NCI-H510A (cell line): ENCODE results near the gene GRPEL1.
"Not testable (repeated sequence)": the region's sequence is repeated elsewhere in the genome, so short reads cannot be mapped to it uniquely, and the experiment has no call there.

ENCODE experiments used
- DNase-seq: peaks from one replicate; lab custom pipeline; 2025; lab: John Stamatoyannopoulos, UW

Gene GRPEL1

GRCh38 chr4:7092026-7092425, 24.2 kb upstream of the GRPEL1 start:
- no peak for DNase-seq

- no peak for DNase-seq
These were observed 21.5 kb upstream of the GRPEL1 start for GRCh38 chr4:7089213-7089986.

GRCh38 chr4:7087036-7087435, 19.2 kb upstream of the GRPEL1 start:
- no peak for DNase-seq

- no peak for DNase-seq
These were observed 18.5 kb upstream of the GRPEL1 start for GRCh38 chr4:7086384-7086783.

GRCh38 chr4:7084564-7084961, 16.7 kb upstream of the GRPEL1 start:
- DNase-seq, result not testable (repeated sequence)

DNA sequence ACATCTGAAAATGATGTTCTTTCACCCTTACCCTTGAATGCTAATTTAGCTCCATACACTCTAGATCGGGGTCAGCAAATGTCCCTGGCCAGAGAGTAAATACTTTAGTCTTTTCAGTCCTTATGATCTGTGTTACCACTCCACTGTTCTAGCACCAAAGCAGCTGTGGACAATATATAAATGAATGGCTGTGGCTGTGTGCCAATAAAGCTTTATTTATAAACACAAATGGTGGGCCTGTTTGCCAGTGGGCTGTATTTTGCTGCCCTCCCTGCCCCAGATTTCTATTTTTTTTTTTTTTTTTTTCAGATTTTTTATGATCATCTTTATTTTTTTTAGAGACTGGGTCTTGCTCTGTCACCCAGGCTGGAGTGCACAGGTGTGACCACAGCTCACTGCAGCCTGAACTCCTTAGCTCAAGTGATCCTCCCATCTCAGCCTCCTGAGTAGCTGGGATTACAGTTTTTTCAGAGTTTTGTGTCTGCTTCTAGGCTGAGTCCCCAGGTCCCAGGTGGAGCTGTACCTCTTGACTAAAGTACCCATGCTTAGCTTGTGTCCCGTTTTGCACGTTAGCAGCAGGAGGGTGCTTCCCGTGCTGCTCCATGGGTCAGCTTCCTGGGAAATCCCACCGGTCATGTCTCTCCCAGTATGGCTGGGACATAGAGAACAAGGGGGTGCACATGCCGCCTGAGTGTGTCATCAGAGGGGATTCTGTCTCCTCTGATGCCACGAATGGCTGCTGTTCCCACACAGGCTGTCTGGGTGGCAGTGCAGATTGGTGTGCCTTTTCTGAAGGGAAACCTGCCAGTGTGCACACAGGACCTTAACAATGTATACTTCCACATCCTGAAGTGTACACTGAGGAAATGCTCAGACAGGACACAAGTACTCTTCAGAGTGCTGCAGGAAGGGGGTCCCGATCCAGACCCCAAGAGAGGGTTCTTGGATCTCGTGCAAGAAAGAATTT, 16.0 kb upstream of the GRPEL1 start:
- DNase-seq, result no peak

DNA sequence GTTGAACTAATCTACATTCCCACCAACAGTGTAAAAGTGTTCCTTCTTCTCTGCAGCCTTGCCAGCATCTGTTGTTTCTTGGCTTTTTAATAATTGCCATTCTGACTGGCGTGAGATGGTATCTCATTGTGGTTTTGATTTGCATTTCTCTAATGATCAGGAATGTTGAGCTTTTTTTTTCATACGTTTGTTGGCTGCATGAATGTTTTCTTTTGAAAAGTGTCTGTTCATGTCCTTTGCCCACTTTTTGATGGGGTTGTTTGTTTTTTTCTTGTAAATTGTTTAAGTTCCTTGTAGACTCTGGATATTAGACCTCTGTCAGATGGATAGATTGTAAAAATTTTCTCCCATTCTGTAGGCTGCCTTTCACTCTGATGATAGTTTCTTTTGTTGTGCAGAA, 12.0 kb upstream of the GRPEL1 start:
- DNase-seq, result not testable (repeated sequence)

DNA sequence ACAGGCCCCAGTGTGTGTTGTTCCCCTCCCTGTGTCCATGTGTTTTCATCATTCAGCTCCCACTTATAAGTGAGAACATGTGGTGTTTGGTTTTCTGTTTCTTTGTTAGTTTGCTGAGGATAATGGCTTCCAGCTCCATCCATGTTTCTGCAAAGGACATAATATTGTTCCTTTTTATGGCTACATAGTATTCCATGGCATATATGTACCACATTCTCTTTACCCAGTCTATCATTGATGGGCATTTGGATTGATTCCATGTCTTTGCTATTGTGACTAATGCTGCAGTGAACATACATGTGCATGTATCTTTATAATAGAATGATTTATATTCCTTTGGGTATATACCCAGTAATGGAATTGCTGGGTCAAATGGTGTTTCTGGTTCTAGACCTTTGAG, 11.6 kb upstream of the GRPEL1 start:
- DNase-seq, result not testable (repeated sequence)

DNA sequence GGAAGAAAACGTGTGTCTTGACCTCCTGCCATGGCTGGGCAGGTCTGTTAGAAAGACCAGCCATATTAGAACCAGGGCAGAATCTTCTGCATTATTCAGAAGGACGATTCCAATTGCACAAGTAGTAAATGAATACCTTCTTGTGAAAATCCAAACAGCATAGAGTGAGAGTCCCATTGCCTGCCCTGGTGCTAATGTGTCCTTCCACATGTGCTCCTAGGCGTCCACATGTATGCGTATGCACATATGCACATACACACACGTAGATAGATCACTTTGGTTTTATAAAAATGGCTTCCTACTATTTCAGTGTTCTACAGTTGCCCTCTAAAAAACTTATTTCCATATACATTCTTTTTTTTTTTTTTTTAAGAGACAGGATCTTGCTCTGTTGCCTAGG, 10.2 kb upstream of the GRPEL1 start:
- no peak for DNase-seq

- DNase-seq, result no peak
These were observed 9.5 kb upstream of the GRPEL1 start for GRCh38 chr4:7077371-7077770.

DNA sequence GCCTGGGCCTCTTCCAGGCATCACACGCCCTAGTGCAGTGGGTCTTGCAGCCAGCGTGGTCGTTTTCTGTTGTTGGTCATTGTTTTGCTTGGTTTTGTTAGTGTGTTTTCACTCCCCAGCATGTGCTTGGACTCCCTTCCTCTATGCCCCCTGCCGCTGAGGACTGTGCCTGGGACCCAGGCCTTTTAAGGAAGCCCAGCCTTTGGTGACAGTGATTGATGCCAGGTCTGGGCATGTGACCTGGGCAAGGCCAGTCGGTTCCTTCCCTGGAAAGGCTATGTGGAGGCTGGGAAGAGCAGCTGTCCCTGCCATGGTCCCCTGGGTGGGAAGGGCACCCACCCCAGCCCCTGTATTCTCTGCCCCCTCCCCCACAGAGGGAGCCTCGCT, 8.8 kb upstream of the GRPEL1 start:
- DNase-seq, result no peak

DNA sequence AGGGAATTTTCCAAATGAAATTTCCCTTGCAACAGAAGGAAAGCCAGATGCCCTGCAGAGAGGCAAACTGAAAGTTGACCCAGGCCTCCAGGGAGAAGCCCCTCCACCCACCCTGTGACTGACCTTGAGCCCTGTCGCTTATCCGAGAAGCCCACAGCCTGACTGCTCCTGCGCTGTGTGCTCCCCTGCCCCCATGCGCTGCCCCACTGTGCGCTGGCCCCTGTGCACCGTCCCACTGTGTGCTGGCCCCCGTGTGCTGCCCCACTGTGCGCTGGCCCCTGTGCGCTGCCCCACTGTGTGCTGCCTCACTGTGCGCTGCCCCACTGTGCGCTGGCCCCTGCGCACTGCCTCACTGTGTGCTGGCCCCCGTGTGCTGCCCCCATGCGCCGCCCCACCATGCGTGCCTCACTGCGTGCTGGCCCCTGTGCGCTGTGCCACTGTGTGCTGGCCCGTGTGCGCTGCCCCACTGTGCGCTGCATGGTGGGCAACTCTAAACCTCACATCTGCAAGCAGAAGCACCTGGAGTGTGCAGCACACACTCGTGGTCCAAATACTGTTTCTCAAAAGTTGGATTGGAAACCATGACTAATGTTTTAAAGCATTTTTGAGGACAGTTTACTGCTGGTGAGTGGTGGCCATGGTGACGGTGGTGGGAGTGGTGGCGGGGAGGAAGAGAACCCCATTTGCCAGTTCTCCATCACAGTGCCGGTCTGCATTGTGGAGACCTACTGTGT, 8.3 kb upstream of the GRPEL1 start:
- no peak for DNase-seq

DNA sequence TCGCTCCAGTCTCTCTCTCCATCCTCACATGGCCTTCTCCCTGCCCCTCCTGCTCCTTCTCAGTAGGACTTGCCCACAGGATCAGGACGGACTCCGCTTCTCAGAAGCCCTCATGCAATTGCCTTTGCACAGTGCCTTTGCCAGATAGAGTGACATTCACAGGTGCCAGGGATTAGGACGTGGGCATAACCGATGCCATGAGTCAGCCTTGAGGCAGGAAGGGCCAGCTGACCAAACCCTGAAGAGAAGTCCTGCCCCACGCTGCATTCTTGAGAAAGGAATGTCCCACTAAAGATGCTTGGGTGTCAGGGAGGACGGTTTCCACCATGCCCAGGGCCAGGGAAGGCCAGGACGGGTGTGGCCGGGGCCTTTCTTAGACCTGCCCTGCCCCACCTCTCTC, 6.6 kb upstream of the GRPEL1 start:
- no peak for DNase-seq

DNA sequence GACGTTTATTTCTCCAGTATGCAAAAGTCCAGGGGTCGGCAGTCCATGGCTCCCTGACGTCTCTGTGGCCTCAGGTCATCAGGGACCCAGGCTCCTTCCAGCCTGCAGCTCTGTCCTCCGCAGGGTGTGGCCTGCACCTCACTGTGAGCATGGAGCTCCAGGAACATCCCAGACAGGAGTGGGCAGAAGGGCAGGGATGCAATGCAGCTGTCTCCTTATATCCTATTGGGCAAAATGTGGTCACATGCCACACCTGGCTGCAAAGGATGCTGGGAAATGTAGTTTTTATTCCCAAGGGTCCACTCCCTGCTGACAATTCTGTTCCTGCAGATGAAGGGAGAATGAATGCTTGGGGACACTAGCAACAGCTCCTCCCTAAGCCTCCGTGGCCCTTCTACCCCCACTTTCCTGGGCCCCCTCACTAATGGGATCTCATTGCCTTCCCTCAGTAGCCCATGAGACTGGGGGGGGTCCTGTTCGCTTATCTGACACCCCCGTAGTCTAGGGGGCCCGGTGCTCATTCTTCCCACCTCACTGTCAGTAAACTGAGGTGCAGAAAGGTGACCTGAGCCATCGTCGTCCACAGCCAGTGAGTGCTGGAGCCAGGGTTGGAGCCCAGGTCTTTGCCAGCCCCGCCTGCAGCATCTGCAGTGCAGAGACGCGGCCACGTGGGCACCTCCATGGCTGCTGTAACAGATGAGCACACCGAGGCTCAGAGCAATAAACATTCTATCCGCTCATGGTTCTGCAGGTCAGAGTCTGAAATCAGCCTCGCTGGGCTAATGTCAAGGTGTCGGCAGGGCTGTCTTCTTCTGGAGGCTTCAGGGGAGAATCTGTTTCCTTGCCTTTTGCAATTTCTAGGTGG, 5.9 kb upstream of the GRPEL1 start:
- no peak for DNase-seq

- no peak for DNase-seq
These were observed 5.2 kb upstream of the GRPEL1 start for GRCh38 chr4:7073059-7073458.

DNA sequence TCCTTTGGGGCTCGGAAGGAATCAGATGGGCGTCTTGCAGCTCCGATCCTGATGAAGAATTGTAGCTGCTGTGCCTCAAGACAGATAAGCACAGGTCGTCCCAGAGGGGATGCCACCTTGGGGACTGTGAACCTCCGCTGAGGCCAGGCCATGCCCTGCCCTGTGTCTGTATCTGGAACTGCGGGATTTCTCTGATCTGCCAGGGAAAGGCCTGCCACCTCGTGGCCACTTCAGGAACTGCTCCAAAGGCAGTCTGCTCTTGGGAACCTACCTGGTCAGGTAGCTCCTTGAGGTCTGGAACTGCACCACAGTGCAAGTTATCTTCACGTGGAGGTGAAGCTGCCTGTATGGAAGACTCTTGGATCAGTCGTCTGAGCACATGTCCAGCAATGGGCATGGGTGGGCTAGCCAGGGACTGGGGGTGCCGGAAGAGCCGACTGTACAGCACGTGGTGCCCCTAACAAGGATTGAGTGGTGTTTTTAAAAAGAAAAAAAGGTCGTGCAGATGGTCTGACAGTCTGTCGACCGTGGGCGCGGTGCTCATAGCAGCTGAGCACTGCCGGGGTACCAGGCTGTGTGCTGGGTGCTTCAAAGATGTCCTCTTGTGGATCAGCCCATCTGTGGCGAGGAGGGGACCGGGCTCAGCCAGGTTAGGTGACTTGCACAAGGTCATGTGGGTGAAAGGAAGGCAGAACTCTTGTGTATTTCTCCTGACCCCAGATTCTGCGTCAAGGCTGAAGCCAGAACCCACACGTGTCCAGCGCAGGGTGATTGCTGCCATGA, 3.1 kb upstream of the GRPEL1 start:
- peak; percentile 24 for DNase-seq

DNA sequence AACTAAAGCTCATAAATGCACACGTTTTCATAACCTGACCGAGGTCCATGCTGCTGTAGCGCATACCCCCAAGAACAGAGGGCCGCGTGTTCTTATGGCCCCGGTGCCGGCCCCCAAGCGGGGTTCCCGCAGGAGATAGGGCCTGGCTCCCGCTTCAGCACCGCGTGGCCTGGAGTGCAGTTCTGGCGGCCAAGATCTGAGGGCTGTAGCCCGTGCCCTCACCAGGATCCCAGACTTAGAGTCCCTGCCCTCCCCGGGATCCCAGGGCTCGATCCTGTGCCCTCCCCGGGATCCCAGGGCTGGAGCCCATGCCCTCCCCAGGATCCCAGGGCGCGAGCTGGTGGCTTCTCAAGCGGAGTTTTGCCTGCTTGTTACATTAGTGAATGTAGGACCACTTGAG, 1.0 kb upstream of the GRPEL1 start:
- DNase-seq, result no peak

- DNase-seq, result no peak
These were observed 497 bp upstream of the GRPEL1 start for GRCh38 chr4:7068279-7068842.

DNA sequence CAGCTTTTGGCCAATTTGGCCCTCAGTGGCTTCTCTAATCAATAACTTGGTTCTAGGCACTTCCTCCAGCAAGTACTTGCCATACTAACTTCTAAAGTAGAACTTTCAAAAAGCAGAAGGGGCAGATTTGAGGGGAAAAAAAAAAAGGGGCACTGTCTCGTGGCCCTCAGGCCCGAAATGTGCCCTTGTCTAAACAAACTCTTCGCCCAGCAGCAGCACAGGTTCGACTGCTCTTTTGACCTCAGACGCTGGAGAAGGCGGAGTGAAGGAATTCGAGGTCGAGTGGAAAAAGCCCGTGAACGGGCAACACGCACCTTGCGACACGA, 775 bp downstream of the GRPEL1 start:
- DNase-seq, result no peak

GRCh38 chr4:7066493-7066892, 1.4 kb downstream of the GRPEL1 start:
- no peak for DNase-seq

GRCh38 chr4:7066006-7066405, 1.9 kb downstream of the GRPEL1 start:
- DNase-seq, result no peak
